HG02623 (cell line): ENCODE measurements around the gene CEP170.
"Not testable (repeated sequence)": the region's sequence is repeated elsewhere in the genome, so short reads cannot be mapped to it uniquely, and the experiment has no call there.

Experiments
- ATAC-seq: cut with Tn5 transposase; IDR thresholded peaks from one replicate; pipeline ENCODE4 v1.9.1; 2021; ENCODE audit warnings: moderate library complexity; ENCODE audit not compliant: unreplicated experiment

The CEP170 gene

DNA sequence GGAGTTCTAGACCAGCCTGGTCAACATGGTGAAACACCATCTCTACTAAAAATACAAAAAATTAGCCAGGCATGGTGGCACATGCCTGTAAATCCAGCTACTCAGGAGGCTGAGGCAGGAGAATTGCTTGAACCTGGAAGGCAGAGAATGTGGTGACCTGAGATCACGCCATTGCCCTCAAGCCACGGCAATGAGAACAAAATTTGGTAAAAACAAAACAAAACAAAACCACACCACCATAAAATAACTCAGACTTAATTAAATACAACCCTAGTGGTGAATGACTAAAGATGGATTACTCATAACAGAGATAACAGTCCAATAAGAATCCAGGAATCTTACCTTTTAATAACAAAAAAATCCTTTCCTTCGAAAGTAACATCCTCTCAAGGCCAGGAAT is 167.7 kb downstream of the CEP170 start:
- ATAC-seq: not testable (repeated sequence)
